Brain pericyte (primary cell): ENCODE measurements around the gene TADA1.
"Not testable (repeated sequence)": the region's sequence is repeated elsewhere in the genome, so short reads cannot be mapped to it uniquely, and the experiment has no call there.

ENCODE experiments used
- DNase-seq: peaks from one replicate; pipeline ENCODE4 v3.0.0-alpha.2; 2012; ENCODE audit warnings: low read depth, low spot score

The TADA1 gene

DNA sequence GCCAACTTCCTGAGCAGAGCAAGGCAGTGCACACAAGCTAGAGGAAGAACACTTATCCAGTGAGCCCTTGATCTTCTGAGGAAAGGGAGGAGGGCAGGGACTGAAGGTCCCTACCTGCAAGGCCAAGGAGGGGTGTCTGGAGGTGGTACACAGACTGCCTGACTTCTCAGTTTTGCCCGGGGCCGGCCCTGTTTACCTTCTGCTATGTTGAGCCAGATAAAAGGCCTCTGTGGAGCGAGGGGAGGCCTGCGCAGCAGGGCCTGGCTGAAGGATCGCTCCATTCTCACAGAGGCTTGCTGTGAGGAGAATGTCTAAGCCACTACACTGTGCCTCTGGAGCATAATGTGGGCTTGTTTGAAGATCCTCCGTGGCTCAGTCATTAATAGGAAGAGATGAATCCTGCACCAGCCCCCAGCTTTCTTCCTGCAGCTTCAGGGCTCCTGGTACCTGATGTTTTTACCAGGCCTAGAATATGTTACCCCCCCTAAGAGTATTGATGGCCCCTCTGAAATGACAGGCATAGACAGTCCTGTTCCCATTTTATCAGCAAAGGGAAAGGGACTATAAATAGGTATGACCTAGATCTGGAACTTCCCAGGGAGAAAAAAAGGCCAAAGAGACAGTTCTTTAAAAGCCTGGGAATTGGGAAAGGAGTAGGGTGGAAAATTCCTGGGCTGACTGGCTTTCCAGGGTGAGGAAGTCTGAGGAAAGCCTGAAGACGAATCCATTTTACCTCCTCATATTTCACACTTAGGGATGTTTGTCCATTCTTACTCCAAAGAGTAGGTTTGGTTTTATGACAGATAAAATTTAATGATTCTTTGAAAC lies 32.1 kb downstream of the TADA1 start:
- DNase-seq: no peak

DNA sequence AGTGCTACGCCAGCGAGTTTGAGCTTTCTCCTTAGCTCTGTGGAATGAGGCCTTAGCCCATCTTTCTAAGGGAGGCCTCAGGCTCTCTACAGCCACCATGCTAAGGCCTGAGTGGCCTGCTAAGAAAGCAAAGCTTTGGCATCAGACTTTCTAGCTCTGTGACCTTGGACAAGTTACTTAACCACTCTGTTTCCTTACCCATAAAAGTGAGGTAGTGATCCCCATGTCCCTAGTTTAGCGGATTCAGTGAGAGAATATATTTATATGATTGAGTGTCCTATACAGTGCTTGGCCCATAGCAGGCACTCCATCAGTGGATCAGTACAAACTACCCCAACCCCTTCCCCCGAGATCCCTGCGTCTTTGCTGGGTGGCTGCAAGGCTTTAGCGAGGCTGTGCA lies 32.7 kb downstream of the TADA1 start:
- no peak for DNase-seq

DNA sequence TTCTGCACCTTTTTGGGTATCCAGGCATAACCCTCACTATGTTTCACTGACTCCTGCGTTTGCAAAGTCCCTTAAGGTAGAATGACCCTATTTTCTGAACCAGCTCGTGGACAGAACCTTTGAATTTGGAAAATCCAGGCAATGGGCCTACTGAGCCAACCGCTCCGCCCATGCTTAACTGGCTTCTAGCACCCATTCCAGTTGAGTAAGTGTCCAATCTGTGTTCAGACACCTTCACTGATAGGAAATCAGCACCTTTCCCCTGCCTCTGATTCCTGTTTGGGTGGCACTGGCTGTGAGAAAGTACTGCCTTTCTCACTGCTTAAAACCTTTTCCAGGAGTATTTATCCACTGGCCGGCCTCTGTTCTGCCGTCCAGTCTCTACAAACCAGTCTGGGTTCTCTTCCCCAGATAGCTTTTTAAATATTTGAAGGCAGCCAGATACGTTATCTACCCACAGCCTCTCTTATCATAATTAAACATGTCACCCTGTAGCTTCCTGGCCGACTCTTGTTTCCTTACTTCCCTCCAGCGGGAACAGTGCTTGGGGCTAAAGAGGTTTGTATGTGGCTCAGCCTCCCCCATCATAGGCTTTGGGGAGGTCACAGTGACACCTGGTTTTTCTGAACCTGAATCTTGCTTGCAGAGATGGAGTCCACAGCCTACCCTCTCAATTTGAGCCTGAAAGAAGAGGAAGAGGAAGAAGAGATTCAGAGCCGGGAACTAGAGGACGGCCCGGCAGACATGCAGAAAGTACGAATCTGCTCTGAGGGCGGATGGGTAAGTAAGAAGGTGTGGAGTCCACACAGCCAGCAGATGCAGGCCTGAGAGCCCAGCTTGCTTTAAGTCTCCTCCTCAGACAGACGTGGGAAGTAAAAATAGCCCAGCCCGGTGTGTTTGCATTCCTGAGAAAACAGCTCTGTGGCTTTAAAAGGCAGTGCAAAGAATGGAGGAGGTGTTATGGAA lies 35.5 kb downstream of the TADA1 start:
- no peak for DNase-seq

DNA sequence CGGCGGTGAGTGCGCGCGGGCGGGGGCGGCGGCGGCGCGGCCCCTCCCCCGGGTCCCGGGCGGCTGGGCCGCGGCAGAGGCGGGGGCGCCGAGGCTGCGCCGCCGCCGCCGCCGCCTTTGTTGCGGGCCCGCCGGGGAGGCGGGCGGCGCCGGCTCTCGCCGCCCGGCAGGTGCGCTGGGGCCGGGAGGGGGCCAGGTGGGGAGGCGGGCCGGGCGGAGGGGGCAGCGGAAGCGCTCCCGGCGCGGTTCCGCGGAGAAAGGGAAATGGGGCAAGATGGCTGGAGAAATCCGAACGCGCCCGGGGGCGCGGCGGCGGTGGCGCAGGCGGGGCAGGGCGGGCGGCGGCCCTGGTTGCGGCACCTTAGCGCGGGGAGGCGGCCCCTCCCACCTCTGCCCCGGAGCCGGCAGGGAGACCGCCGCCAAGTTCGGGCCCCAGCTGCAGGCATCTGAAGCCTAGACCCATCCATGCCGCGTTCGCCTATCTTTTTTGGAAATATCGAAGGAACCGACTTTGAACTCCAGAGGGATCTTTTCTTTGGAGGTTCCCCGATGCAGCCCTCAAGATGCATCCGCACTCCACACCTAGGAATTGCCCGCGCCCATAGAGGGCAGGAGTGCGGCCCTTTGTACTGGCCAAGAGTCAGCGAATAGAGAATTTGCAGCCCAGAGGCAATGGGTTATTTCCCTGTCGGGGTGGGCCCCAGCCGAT lies 36.3 kb downstream of the TADA1 start:
- DNase-seq: no peak

- peak; percentile 40 for DNase-seq
These were observed 37.1 kb downstream of the TADA1 start, which contains the start of gene POGK for GRCh38 chr1:166838766-166839599. Gene POGK, plus strand, starts transcription at chr1:166839475. Its CDS starts 1,482 bp downstream, at chr1:166840957.

DNA sequence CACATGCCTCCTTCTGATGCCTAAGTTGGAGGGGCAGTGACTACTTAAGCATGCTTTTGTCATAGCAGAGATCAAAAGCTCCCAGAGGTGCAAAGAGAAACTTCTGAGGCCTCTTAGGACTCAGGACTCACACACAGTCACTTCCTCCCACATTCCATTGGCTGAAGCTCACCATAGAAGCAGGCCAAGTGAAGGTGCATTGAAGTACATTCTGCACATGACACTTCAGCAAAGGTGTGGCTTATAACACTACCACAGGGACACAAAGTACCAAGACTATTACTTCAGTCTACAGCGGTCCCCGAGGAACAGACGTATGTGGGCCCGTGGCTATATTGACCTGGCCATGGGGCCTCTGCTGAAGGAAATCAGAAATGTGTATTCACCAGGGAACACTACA lies 39.3 kb downstream of the TADA1 start:
- DNase-seq: no peak

DNA sequence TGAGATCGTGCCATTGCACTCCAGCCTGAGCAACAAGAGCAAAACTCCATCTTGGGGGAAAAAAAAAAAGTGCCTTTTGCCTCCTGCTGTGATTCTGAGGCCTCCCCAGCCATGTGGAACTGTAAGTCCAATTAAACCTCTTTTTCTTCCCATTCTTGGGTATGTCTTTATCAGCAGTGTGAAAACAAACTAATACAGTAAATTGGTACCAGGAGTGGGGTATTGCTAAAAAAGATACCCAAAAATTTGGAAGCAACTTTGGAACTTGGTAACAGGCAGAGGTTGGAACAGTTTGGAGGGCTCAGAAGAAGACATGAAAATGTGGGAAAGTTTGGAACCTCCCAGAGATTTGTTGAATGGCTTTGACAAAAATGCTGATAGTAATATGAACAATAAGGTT lies 46.3 kb downstream of the TADA1 start:
- not testable (repeated sequence) for DNase-seq

GRCh38 chr1:166827426-166827825 lies 48.6 kb downstream of the TADA1 start:
- DNase-seq: no peak

DNA sequence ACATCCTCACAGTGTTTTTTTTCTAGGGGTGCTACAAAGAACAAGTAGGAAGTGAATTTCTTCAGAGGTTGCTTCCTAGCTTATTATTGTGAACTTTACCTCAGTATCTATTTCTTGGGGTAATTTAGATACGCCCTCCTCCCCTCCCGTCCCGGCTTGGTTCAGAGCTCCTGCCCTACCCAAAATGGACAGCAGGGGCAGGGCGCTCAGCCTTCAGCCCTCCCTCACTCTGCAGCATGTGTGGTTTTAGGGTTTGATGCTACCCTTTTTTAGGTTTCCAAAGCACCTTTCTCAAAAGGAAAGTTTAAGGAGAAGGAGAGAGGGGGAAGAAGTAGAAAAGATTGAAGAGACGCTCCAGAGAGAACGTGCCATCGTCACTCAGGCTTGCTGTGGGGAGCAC lies 53.7 kb downstream of the TADA1 start:
- no peak for DNase-seq

DNA sequence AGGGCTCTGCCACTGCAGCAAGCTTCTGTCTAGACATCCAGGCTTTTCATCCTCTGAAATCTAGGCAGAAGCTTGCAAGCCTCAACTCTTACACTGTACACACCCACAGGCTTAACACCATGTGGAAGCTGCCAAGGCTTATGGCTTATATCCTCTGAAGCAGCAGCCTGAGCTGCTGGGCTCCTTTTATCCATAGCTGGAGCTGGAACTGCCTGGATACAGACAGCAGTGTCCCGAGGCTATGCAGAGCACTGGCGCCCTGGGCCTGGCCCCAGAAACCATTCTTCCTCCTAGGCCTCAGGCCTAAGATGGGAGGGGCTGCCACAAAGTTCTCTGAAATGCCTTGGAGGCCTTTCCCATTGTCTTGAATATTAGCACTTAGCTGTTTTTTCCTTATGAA lies 56.1 kb downstream of the TADA1 start:
- DNase-seq: no peak

GRCh38 chr1:166814611-166815010 lies 61.5 kb downstream of the TADA1 start:
- no peak for DNase-seq

DNA sequence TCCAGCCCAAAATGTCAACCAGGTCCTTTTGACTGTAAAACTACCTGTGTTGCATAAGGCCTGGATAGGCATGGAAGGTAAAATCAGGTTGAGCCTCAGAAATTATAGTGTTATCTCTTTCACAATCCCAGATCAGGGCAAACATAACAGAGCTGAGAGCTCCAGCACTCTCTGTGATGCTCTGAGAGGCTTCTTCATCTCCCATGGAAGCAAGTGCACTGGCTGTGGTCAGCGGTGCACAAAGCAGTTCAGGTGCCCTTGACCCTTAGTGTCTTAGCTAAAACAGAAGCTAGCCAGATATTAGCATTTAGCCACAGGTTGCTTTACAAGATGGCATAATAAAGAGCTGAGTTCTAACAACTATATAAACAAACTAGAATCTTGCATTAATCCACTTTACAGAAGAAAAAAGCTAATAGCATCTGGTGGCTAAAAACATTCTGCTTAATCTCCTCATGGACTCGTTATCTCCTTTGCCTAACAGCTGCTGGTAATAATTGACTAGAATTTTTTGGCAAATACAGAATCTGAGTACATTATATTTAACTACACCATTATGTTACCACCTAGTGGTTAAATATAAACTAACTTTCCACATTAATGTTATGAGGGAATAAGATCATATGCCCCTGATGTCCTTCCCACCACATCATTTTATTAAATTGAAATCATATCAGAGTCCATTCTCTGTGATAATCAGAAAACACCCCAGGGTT lies 62.4 kb downstream of the TADA1 start:
- DNase-seq: no peak

DNA sequence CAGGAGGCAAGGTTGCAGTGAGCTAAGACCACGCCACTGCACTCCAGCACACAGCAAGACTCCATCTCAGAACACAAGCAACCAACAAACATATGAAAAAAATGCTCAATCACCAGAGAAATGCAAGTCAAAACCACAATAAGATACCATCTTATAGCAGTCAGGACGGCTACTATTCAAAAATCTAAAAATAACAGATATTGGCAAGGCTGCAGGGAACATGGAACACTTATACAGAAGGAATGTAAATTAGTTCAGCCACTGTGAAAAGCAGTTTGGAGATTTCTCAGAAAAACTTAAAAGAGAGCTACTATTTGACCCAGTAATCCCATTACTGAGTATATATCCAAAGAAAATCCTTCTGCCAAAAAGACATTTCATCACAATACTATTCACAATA lies 64.4 kb downstream of the TADA1 start:
- DNase-seq: no peak

- no peak for DNase-seq
These were observed 67.1 kb downstream of the TADA1 start for GRCh38 chr1:166808952-166809351.
